Keratinocyte (primary cell): ENCODE measurements around the gene C20orf204.

Source experiments
- CTCF ChIP-seq, 3 experiments: IDR thresholded peaks in 1 of 3; conservative IDR thresholded peaks in 1 of 3; optimal IDR thresholded peaks in 1 of 3; 2 replicates in 2 of 3; 3 replicates in 1 of 3; pipeline versions ENCODE3 to v1.5.1; 2011; ENCODE audit warnings: low read length in 3 of 3, mild to moderate bottlenecking in 3 of 3, moderate library complexity in 2 of 3, control low read depth in 1 of 3, inconsistent platforms in 1 of 3; ENCODE audit not compliant: insufficient read depth in 2 of 3; ENCODE audit errors: extremely low read depth in 1 of 3
- EZH2 ChIP-seq: IDR thresholded peaks from one replicate; pipeline ENCODE4 v1.6.1; 2012; ENCODE audit warnings: inconsistent platforms, mild to moderate bottlenecking, low read length, moderate library complexity

GRCh38 chr20:64005394-64005793 is 30.6 kb upstream of the C20orf204 start:
- TF ChIP-seq CTCF (optimal IDR thresholded peaks at IDR 0.05 in 1 of 3, IDR thresholded peaks at IDR 0.05 in 1 of 3, conservative IDR thresholded peaks at IDR 0.05 in 1 of 3; ENCODE audit: extremely low read depth in 1 of 3, insufficient read depth in 2 of 3, low read length in 3 of 3), result no peak
- TF ChIP-seq EZH2, result no peak
